Uterus (tissue), 4 donors: ENCODE data around the gene FBLIM1. TPM values are rescaled to one million over a fixed set of nuclear protein-coding genes. Genes with fewer than 3 reads are reported as not detected.

Experiments used
- DNase-seq, 2 donors: peaks; one replicate each; pipeline ENCODE4 v3.0.0-alpha.2; 2019 to 2020
- H3K27ac ChIP-seq, 2 donors: fragments of 200-600 bp; sonication (generic); 1 replicate in 1 of 2; 2 replicates in 1 of 2; pipeline ENCODE4 v1.5.1; 2016 to 2018
- H3K27me3 ChIP-seq, 2 donors: fragments of 200-600 bp; sonication (generic); one replicate each; pipeline ENCODE4 v1.5.1; 2018 to 2019; ENCODE audit warnings: control low read depth in 1 of 2
- H3K36me3 ChIP-seq, 2 donors: fragments of 200-600 bp; sonication (generic); one replicate each; pipeline ENCODE4 v1.5.1; 2019; ENCODE audit warnings: control low read depth in 1 of 2
- H3K4me1 ChIP-seq, 2 donors: fragments of 200-600 bp; sonication (generic); one replicate each; pipeline ENCODE4 v1.5.1; 2018 to 2019; ENCODE audit warnings: control low read depth in 1 of 2
- H3K4me3 ChIP-seq, 2 donors: fragments of 200-600 bp; sonication (generic); 1 replicate in 1 of 2; 2 replicates in 1 of 2; pipeline ENCODE4 v1.5.1; 2018 to 2019; ENCODE audit warnings: mild to moderate bottlenecking in 1 of 2
- H3K9me3 ChIP-seq, 2 donors: fragments of 200-600 bp; sonication (generic); one replicate each; pipeline ENCODE4 v1.5.1; 2019; ENCODE audit warnings: control low read depth in 1 of 2
- POLR2A ChIP-seq, 2 donors: fragments of 450-650 bp; IDR thresholded peaks; one replicate each; pipeline ENCODE4 v1.6.1; 2016; ENCODE audit warnings: antibody characterized with exemption in 2 of 2, mild to moderate bottlenecking in 1 of 2, moderate library complexity in 1 of 2
- intact Hi-C: fragments of 100-400 bp; cut with DNase I; formaldehyde crosslinking; loops from one replicate; pipeline ENCODE4 v1.15.1; 2023; ENCODE audit warnings: low total_unique reads
- total RNA-seq, 4 donors: library from RNA; depleted of rRNA in 3 of 4; stranded (reverse); fragments of >200 nt in 3 of 4; gene quantifications; one replicate each; pipeline versions ENCODE4 v1.1.0 to v1.2.4, GENCODE V29; 2014 to 2023
- TF ChIP-seq, protein P1 (sequence below), 4 experiments: fragments of 200-600 bp in 2 of 4; fragments of 450-650 bp in 2 of 4; sonication (generic) in 2 of 4; IDR thresholded peaks; one replicate each; pipeline ENCODE4 v1.5.1; 2016 to 2019; ENCODE audit warnings: antibody characterized with exemption in 4 of 4, mild to moderate bottlenecking in 2 of 4, moderate library complexity in 1 of 4
- donor health status: DM: yes; HTN: yes; CAD: no.

Gene FBLIM1
- total RNA-seq, 4 donors from 2014 or later, result 12.9 to 96.9 (median 74.3) TPM

GRCh38 chr1:15749399-15750291 lies 8.9 kb upstream of the FBLIM1 start:
- peak overlapping the region; percentile 45 to 61 for H3K27ac ChIP-seq
- DNase-seq, result peak; percentile 52 to 53
- H3K4me3 ChIP-seq, result no peak overlapping the region
- intact Hi-C loops, result loop anchor here (10.0 kb wide), 1 partner anchor 155 kb away; no protein-coding TSS in a partner anchor
- no peaks in the 10 kb centered on the region for H3K36me3 ChIP-seq
- no peaks in the 10 kb centered on the region for H3K27me3 ChIP-seq
- TF ChIP-seq, protein P1, sequence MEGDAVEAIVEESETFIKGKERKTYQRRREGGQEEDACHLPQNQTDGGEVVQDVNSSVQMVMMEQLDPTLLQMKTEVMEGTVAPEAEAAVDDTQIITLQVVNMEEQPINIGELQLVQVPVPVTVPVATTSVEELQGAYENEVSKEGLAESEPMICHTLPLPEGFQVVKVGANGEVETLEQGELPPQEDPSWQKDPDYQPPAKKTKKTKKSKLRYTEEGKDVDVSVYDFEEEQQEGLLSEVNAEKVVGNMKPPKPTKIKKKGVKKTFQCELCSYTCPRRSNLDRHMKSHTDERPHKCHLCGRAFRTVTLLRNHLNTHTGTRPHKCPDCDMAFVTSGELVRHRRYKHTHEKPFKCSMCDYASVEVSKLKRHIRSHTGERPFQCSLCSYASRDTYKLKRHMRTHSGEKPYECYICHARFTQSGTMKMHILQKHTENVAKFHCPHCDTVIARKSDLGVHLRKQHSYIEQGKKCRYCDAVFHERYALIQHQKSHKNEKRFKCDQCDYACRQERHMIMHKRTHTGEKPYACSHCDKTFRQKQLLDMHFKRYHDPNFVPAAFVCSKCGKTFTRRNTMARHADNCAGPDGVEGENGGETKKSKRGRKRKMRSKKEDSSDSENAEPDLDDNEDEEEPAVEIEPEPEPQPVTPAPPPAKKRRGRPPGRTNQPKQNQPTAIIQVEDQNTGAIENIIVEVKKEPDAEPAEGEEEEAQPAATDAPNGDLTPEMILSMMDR (IDR thresholded peaks at IDR 0.05), result no peak
- TF ChIP-seq POLR2A (IDR thresholded peaks at IDR 0.05), result no peak
- no peaks in the 10 kb centered on the region for H3K9me3 ChIP-seq
- peaks cover 9 to 16% of the 10 kb centered on the region in 2 donors for H3K4me1 ChIP-seq

- Histone ChIP-seq H3K9me3 (no peaks in the 10 kb centered on the region), H3K27ac (no peak overlapping the region), H3K4me1 (peaks cover 9 to 16% of the 10 kb centered on the region in 2 donors), H3K27me3 (no peaks in the 10 kb centered on the region), H3K4me3 (no peak overlapping the region), H3K36me3 (no peaks in the 10 kb centered on the region)
- TF ChIP-seq, protein P1 (IDR thresholded peaks at IDR 0.05), result no peak
- no peak for TF ChIP-seq POLR2A (IDR thresholded peaks at IDR 0.05)
- intact Hi-C loops, result no loop called here
- no peak for DNase-seq
Observed at GRCh38 chr1:15750924-15751323, 7.7 kb upstream of the FBLIM1 start.

DNA sequence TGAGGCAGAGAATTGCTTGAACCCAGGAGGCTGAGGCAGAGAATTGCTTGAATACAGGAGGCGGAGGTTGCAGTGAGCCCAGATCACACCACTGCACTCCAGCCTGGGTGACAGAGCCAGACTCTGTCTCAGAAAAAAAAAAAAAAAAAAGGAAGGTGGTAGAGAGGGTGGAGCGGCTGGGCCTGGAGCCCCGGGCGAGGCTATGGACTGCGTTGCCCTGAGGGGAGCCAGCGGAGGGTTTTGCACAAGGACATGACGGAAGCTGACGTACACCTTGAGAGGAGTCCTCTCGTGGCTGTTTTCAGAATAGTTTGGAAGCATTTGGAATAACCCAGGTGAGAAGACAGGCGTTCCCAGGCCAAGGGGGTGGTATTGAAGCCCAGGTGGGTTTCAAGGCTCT lies 6.9 kb upstream of the FBLIM1 start:
- no peak overlapping the region for H3K27ac ChIP-seq
- H3K36me3 ChIP-seq, result no peaks in the 10 kb centered on the region
- intact Hi-C loops, result no loop called here
- no peaks in the 10 kb centered on the region for H3K27me3 ChIP-seq
- peaks cover 9 to 16% of the 10 kb centered on the region in 2 donors for H3K4me1 ChIP-seq
- TF ChIP-seq POLR2A (IDR thresholded peaks at IDR 0.05), result no peak
- TF ChIP-seq, protein P1 (IDR thresholded peaks at IDR 0.05), result no peak
- DNase-seq, result no peak
- H3K4me3 ChIP-seq, result no peak overlapping the region
- no peaks in the 10 kb centered on the region for H3K9me3 ChIP-seq

DNA sequence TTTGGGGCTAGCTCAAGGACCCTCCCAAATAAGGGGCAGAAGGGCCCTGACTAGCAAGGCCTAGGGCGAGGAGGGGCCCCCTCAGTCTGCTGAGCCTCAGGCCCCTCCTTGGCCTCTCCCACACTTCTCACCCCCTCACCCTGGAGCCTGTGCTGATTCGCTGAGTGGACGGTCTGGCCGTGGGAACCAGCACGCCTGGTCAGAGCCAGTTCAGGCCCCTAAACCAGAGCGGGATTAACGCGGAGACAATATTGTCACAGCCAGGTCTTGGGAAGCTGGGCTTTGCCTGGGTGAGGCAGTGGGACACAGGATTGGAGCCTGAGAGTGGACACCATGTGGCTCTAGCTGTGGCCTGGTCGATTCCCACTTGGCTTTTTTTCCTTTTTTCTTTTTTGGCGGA lies 4.8 kb upstream of the FBLIM1 start:
- H3K4me3 ChIP-seq, result no peak overlapping the region
- TF ChIP-seq, protein P1 (IDR thresholded peaks at IDR 0.05), result no peak
- no peak for TF ChIP-seq POLR2A (IDR thresholded peaks at IDR 0.05)
- no peaks in the 10 kb centered on the region for H3K36me3 ChIP-seq
- H3K4me1 ChIP-seq, result peaks cover 9 to 14% of the 10 kb centered on the region in 2 donors
- H3K27me3 ChIP-seq, result no peaks in the 10 kb centered on the region
- peak overlapping the region in 1 of 2 donors; percentile 13 for H3K27ac ChIP-seq
- no peak for DNase-seq
- intact Hi-C loops, result no loop called here
- H3K9me3 ChIP-seq, result no peaks in the 10 kb centered on the region

DNA sequence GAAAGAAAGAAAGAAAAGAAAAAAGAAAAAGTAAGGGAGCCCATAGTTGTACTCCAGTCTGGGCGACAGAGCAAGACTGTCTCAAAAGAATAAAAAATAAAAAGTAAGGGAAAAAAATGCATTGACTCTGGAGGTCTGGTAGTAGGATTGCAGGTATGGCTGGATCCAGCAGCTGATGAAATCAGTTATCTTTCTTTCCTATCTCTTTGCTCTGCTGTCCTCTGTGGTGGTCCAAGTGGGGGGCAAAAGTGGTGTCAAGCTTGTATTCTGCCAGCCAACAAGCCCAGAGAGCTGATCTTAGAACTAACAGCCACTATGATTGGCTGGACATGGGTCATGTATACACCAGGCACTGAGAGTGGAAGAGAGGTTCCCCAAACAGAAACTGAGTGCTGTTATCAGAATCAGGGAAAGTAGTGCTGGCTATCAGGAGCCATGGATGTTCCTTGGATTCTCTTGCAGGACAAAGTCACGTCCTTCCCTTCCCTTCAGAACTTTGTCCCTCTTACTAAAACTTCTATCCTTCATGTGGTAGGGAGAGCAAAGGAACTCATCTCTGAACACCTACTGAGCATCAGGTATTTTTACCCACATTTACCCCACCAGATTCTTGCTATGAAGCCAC lies 3.5 kb upstream of the FBLIM1 start:
- intact Hi-C loops, result no loop called here
- H3K27ac ChIP-seq, result no peak overlapping the region
- peaks cover 0 to 4% of the 10 kb centered on the region in 2 donors for H3K4me1 ChIP-seq
- H3K4me3 ChIP-seq, result no peak overlapping the region
- H3K27me3 ChIP-seq, result no peaks in the 10 kb centered on the region
- no peaks in the 10 kb centered on the region for H3K36me3 ChIP-seq
- TF ChIP-seq, protein P1 (IDR thresholded peaks at IDR 0.05), result no peak
- TF ChIP-seq POLR2A (IDR thresholded peaks at IDR 0.05), result no peak
- DNase-seq, result no peak
- no peaks in the 10 kb centered on the region for H3K9me3 ChIP-seq
